GM23248 (cell line): ENCODE data around the gene CCDC59.

Source experiments
- EZH2 ChIP-seq: fragments of 200-600 bp; sonication (generic); IDR thresholded peaks from 2 replicates; pipeline ENCODE4 v1.6.1; 2018; ENCODE audit warnings: antibody characterized with exemption, mild to moderate bottlenecking; ENCODE audit not compliant: insufficient read depth, poor library complexity, severe bottlenecking
- EZH2phosphoT487 ChIP-seq: fragments of 200-600 bp; sonication (generic); IDR thresholded peaks from 2 replicates; pipeline ENCODE4 v1.6.1; 2018; ENCODE audit warnings: antibody characterized with exemption, moderate library complexity, mild to moderate bottlenecking, low read depth; ENCODE audit not compliant: insufficient read depth

DNA sequence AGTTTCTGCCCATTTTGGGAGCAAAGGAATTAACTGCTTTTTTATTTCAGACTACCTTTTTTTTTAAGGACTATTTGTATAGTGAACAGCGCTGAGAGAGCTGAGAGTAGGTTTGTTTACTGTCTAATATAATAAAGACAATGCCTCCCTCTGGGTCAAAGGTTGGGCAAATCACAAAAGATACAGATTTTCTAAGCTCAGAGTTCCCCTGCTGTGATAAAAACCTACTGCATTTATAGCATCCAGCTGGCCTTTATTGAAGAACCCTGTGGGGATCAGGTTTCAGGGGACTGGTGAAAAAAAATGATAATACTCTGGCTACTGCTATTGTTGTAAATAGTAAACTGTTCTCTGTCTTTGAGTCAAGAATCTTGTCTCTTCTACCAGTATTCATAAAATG, 28.7 kb downstream of the CCDC59 start:
- no peak for TF ChIP-seq EZH2phosphoT487
- no peak for TF ChIP-seq EZH2
